ENCODE measurements around the gene COX19.
"Not testable (repeated sequence)": the region's sequence is repeated elsewhere in the genome, so short reads cannot be mapped to it uniquely, and the experiment has no call there.

DNA sequence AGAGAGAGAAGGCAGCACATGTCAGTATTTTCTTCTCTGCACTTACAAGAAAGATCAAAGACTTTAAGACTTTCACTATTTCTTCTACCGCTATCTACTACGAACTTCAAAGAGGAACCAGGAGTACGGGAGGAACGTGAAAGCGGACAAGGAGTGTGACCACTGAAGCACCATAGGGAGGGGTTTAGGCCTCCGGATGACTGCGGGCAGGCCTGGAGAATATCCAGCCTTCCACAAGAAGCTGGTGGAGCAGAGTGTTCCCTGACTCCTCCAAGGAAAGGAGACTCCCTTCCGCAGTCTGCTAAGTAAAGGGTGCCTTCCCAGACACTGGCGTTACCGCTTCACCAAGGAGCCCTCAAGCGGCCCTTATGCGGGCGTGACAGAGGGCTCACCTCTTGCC lies 14.4 kb downstream of the COX19 start:
- TF ChIP-seq, protein P1, sequence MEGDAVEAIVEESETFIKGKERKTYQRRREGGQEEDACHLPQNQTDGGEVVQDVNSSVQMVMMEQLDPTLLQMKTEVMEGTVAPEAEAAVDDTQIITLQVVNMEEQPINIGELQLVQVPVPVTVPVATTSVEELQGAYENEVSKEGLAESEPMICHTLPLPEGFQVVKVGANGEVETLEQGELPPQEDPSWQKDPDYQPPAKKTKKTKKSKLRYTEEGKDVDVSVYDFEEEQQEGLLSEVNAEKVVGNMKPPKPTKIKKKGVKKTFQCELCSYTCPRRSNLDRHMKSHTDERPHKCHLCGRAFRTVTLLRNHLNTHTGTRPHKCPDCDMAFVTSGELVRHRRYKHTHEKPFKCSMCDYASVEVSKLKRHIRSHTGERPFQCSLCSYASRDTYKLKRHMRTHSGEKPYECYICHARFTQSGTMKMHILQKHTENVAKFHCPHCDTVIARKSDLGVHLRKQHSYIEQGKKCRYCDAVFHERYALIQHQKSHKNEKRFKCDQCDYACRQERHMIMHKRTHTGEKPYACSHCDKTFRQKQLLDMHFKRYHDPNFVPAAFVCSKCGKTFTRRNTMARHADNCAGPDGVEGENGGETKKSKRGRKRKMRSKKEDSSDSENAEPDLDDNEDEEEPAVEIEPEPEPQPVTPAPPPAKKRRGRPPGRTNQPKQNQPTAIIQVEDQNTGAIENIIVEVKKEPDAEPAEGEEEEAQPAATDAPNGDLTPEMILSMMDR (IDR thresholded peaks at IDR 0.05 in 4 of 5, conservative IDR thresholded peaks at IDR 0.05 in 1 of 5) = not testable (repeated sequence)
- TF ChIP-seq POLR2A (IDR thresholded peaks at IDR 0.05) = not testable (repeated sequence)

All from gastrocnemius medialis (tissue), 4 donors.